HepG2 (cell line): Measurements from ENCODE around the gene DNAAF1. TPM values are rescaled to one million over a fixed set of nuclear protein-coding genes. Genes with fewer than 3 reads are reported as not detected.

Experiments
- DMAP1 ChIP-seq: IDR thresholded peaks from 2 replicates; pipeline ENCODE4 v1.6.1; 2016
- FUBP1 ChIP-seq: sonication (generic); formaldehyde crosslinking; IDR thresholded peaks from 2 replicates; pipeline ENCODE4 v1.5.1; 2020; ENCODE audit warnings: missing genetic modification reagents, mild to moderate bottlenecking, borderline replicate concordance
- GTF3A ChIP-seq: sonication (generic); formaldehyde crosslinking; conservative IDR thresholded peaks from 2 replicates; pipeline ENCODE4 v1.4.0; 2020; ENCODE audit warnings: mild to moderate bottlenecking, missing genetic modification reagents
- HBP1 ChIP-seq: IDR thresholded peaks from 2 replicates; pipeline ENCODE4 v1.6.1; 2016; ENCODE audit warnings: low read depth, control low read depth
- HDAC1 ChIP-seq: sonication (generic); formaldehyde crosslinking; IDR thresholded peaks from 2 replicates; pipeline ENCODE4 v1.5.1; 2020; ENCODE audit warnings: mild to moderate bottlenecking, missing genetic modification reagents
- MED1 ChIP-seq: sonication (generic); formaldehyde crosslinking; IDR thresholded peaks from 2 replicates; pipeline ENCODE4 v1.4.0; 2020; ENCODE audit warnings: missing genetic modification reagents
- MTERF4 ChIP-seq: sonication (generic); formaldehyde crosslinking; IDR thresholded peaks from 2 replicates; pipeline ENCODE4 v1.8.0; 2023; ENCODE audit warnings: mild to moderate bottlenecking, missing genetic modification reagents
- POLR2G ChIP-seq: fragments of 200-400 bp; formaldehyde crosslinking; IDR thresholded peaks from 2 replicates; pipeline ENCODE4 v1.6.1; 2018; ENCODE audit warnings: mild to moderate bottlenecking, low read depth, low read length, moderate library complexity
- PRDM10 ChIP-seq: sonication (generic); formaldehyde crosslinking; IDR thresholded peaks from 2 replicates; pipeline ENCODE4 v1.4.0; 2020; ENCODE audit warnings: low read depth, missing genetic modification reagents
- TBX2 ChIP-seq: sonication (generic); formaldehyde crosslinking; IDR thresholded peaks from 2 replicates; pipeline ENCODE4 v1.5.0; 2020; ENCODE audit warnings: missing genetic modification reagents, mild to moderate bottlenecking, borderline replicate concordance
- TEF ChIP-seq: sonication (generic); formaldehyde crosslinking; IDR thresholded peaks from 2 replicates; pipeline ENCODE4 v1.5.0; 2020; ENCODE audit warnings: missing genetic modification reagents
- ZBTB49 ChIP-seq: sonication (generic); formaldehyde crosslinking; IDR thresholded peaks from 2 replicates; pipeline ENCODE4 v1.4.0; 2020; ENCODE audit warnings: missing genetic modification reagents, borderline replicate concordance
- ZNF124 ChIP-seq: sonication (generic); formaldehyde crosslinking; IDR thresholded peaks from 2 replicates; pipeline ENCODE4 v1.4.0; 2020; ENCODE audit warnings: missing genetic modification reagents
- ZNF333 ChIP-seq: sonication (generic); formaldehyde crosslinking; IDR thresholded peaks from 2 replicates; pipeline ENCODE4 v1.4.0; 2020; ENCODE audit warnings: mild to moderate bottlenecking, missing genetic modification reagents, borderline replicate concordance
- ZUFSP ChIP-seq: sonication (generic); formaldehyde crosslinking; IDR thresholded peaks from 2 replicates; pipeline ENCODE4 v1.9.0; 2021; ENCODE audit warnings: missing genetic modification reagents, mild to moderate bottlenecking, borderline replicate concordance
- polyA plus RNA-seq, 8 experiments: library from polyadenylated mRNA; depleted of rRNA in 3 of 8; stranded (reverse) in 7 of 8; unstranded in 1 of 8; fragments of >200 nt; fragmentation: Illumina TruSeq in 4 of 8; extraction: Trizol in 4 of 8; gene quantifications; 2 replicates each; pipeline versions ENCODE4 v1.2.1 to v1.2.3, GENCODE V29; 2011 to 2016; ENCODE audit warnings: low read depth in 4 of 8, missing spikeins in 1 of 8, mixed read lengths in 1 of 8; ENCODE audit not compliant: insufficient read depth in 1 of 8
- total RNA-seq, 5 experiments: library from RNA; depleted of rRNA; stranded (reverse); fragments of >200 nt; fragmentation: Illumina TruSeq; extraction: Trizol; gene quantifications; 2 replicates each; pipeline ENCODE4 v1.2.3, GENCODE V29; 2016; ENCODE audit warnings: low read depth in 1 of 5

DNAAF1 gene
- total and polyA plus RNA-seq, 2 of the 13 experiments (the other 11 are each of a cell fraction or from before 2014, with no cell fraction given) = 0.04 TPM; not detected in 1

- TF ChIP-seq FUBP1 (CRISPR knock-in tag) (no peak), MTERF4 (CRISPR knock-in tag) (no peak), DMAP1 (CRISPR knock-in tag) (no peak), POLR2G (no peak), ZBTB49 (CRISPR knock-in tag) (no peak), PRDM10 (CRISPR knock-in tag) (peak; percentile 79; the same call in 1 of the 2 replicates), GTF3A (CRISPR knock-in tag) (no peak), ZNF124 (no peak), ZNF333 (CRISPR knock-in tag) (no peak), TEF (no peak), HBP1 (CRISPR knock-in tag) (no peak), TBX2 (CRISPR knock-in tag) (peak; percentile 81), ZUFSP (no peak), MED1 (CRISPR knock-in tag) (peak; percentile 79), HDAC1 (CRISPR knock-in tag) (peak; percentile 87)
These were observed 48.6 kb upstream of the DNAAF1 start (continued) for GRCh38 chr16:84096447-84097005.
